CD4-positive, alpha-beta T cell treated with Interleukin-4 for 4 hours (primary cell): Measurements from ENCODE around the gene C1orf87.

Experiments
- DNase-seq: peaks from one replicate; pipeline ENCODE4 v3.0.0-alpha.2; 2020

Gene C1orf87

GRCh38 chr1:60073605-60074278, at the start of gene C1orf87:
Gene C1orf87 (minus strand): TSS chr1:60073770. CDS start chr1:60072643, 1,127 bp downstream.
- DNase-seq = no peak

- no peak for DNase-seq
Measured at GRCh38 chr1:60118085-60118484, 44.5 kb upstream of the C1orf87 start.

GRCh38 chr1:60114745-60115318, 41.3 kb upstream of the C1orf87 start:
- DNase-seq = no peak

GRCh38 chr1:60113596-60113995, 40.0 kb upstream of the C1orf87 start:
- DNase-seq = no peak

- DNase-seq = no peak
Measured at GRCh38 chr1:60113028-60113427, 39.5 kb upstream of the C1orf87 start.

GRCh38 chr1:60111716-60112115, 38.1 kb upstream of the C1orf87 start:
- DNase-seq = no peak

- DNase-seq = no peak
Measured at GRCh38 chr1:60111118-60111517, 37.5 kb upstream of the C1orf87 start.

- DNase-seq = no peak
Measured at GRCh38 chr1:60108196-60108595, 34.6 kb upstream of the C1orf87 start.

- DNase-seq = no peak
Measured at GRCh38 chr1:60103186-60103585, 29.6 kb upstream of the C1orf87 start.

- DNase-seq = no peak
Measured at GRCh38 chr1:60102267-60103061, 28.9 kb upstream of the C1orf87 start.

GRCh38 chr1:60101516-60101915, 27.9 kb upstream of the C1orf87 start:
- DNase-seq = no peak

GRCh38 chr1:60091195-60091715, 17.7 kb upstream of the C1orf87 start:
- no peak for DNase-seq

GRCh38 chr1:60090655-60091054, 17.1 kb upstream of the C1orf87 start:
- no peak for DNase-seq

- DNase-seq = no peak
Measured at GRCh38 chr1:60088620-60089155, 15.1 kb upstream of the C1orf87 start.

- no peak for DNase-seq
Measured at GRCh38 chr1:60087681-60088080, 14.1 kb upstream of the C1orf87 start.

GRCh38 chr1:60078182-60078581, 4.6 kb upstream of the C1orf87 start:
- DNase-seq = no peak

GRCh38 chr1:60071296-60071695, 2.3 kb downstream of the C1orf87 start:
- no peak for DNase-seq

GRCh38 chr1:60069691-60070090, 3.9 kb downstream of the C1orf87 start:
- no peak for DNase-seq

- DNase-seq = no peak
Measured at GRCh38 chr1:60068393-60069045, 5.1 kb downstream of the C1orf87 start.

- DNase-seq = no peak
Measured at GRCh38 chr1:60066001-60066400, 7.6 kb downstream of the C1orf87 start.

GRCh38 chr1:60065199-60065598, 8.4 kb downstream of the C1orf87 start:
- no peak for DNase-seq

GRCh38 chr1:60063561-60063960, 10.0 kb downstream of the C1orf87 start:
- DNase-seq = no peak

GRCh38 chr1:60059468-60059867, 14.1 kb downstream of the C1orf87 start:
- DNase-seq = no peak
